NCI-H2107 (cell line): ENCODE measurements around the gene CHSY1.

Experiments
- DNase-seq: peaks from one replicate; lab custom pipeline; 2025; lab: John Stamatoyannopoulos, UW

The CHSY1 gene

GRCh38 chr15:101170568-101171350 lies 81.1 kb downstream of the CHSY1 start:
- no peak for DNase-seq

- DNase-seq, result no peak
Measured at GRCh38 chr15:101169495-101170071, 82.3 kb downstream of the CHSY1 start.

- DNase-seq, result no peak
Measured at GRCh38 chr15:101168898-101169494, 82.9 kb downstream of the CHSY1 start.

- no peak for DNase-seq
Measured at GRCh38 chr15:101168463-101168824, 83.4 kb downstream of the CHSY1 start.

GRCh38 chr15:101167753-101168462 lies 83.9 kb downstream of the CHSY1 start:
- no peak for DNase-seq

- DNase-seq, result no peak
Measured at GRCh38 chr15:101167411-101167752, 84.5 kb downstream of the CHSY1 start.

GRCh38 chr15:101165905-101166471 lies 85.9 kb downstream of the CHSY1 start:
- DNase-seq, result no peak

GRCh38 chr15:101162701-101163483 lies 89.0 kb downstream of the CHSY1 start:
- no peak for DNase-seq

- DNase-seq, result no peak
Measured at GRCh38 chr15:101161656-101162055, 90.2 kb downstream of the CHSY1 start.

- no peak for DNase-seq
Measured at GRCh38 chr15:101159936-101160815, 91.7 kb downstream of the CHSY1 start.

- DNase-seq, result no peak
Measured at GRCh38 chr15:101159096-101159935, 92.5 kb downstream of the CHSY1 start.

- DNase-seq, result no peak
Measured at GRCh38 chr15:101158166-101159095, 93.4 kb downstream of the CHSY1 start.

- no peak for DNase-seq
Measured at GRCh38 chr15:101157721-101158120, 94.1 kb downstream of the CHSY1 start.

GRCh38 chr15:101156509-101157159 lies 95.2 kb downstream of the CHSY1 start:
- DNase-seq, result no peak

GRCh38 chr15:101156061-101156460 lies 95.8 kb downstream of the CHSY1 start:
- DNase-seq, result no peak

- no peak for DNase-seq
Measured at GRCh38 chr15:101153801-101154656, 97.8 kb downstream of the CHSY1 start.

GRCh38 chr15:101152914-101153313 lies 98.9 kb downstream of the CHSY1 start:
- DNase-seq, result no peak
